GM12878 (cell line): Measurements from ENCODE around the gene PPP1R15A. TPM values are rescaled to one million over a fixed set of nuclear protein-coding genes. Genes with fewer than 3 reads are reported as not detected.

ENCODE experiments used
- ATAC-seq: fragments of 200-7000 bp; cut with Tn5 transposase; 3 replicates; pipeline ENCODE4 v1.9.1; 2020; ENCODE audit warnings: mild to moderate bottlenecking, moderate library complexity
- BruUV-seq: library from RNA; stranded (reverse); fragments of 400-500 nt; replicated peaks from 2 replicates; lab custom pipeline; 2021; lab: Mats Ljungman, UMichigan
- CTCF ChIA-PET: fragments of 300-600 bp; sonication (Branson Sonifier 250); formaldehyde crosslinking; extraction: SDS; loops from one replicate; lab custom pipeline; 2021; ENCODE audit warnings: inconsistent platforms; lab: Yijun Ruan, JAX
- POLR2A ChIA-PET: fragments of 350-600 bp; formaldehyde crosslinking; extraction: SDS; loops from one replicate; lab custom pipeline; 2021; ENCODE audit warnings: inconsistent platforms; lab: Charles Lee
- RAD21 ChIA-PET: fragments of 300-600 bp; sonication (Branson Sonifier 250); formaldehyde crosslinking; loops from one replicate; lab custom pipeline; 2023; ENCODE audit warnings: antibody characterized with exemption; ENCODE audit not compliant: unreplicated experiment; lab: Charles Lee
- SMC1A ChIA-PET: fragments of 300-600 bp; sonication (Branson Sonifier 250); formaldehyde crosslinking; loops from one replicate; lab custom pipeline; 2023; ENCODE audit not compliant: unreplicated experiment, uncharacterized antibody; lab: Charles Lee
- DNase-seq: peaks from one replicate; pipeline ENCODE4 v3.0.0-alpha.2; 2011; ENCODE audit warnings: low read depth, low spot score
- FAIRE-seq: peaks from 3 replicates; lab custom pipeline; 2011; peaks lifted over from hg19 to GRCh38; lab: Jason Lieb, UNC
- H2AFZ ChIP-seq: 2 replicates; pipeline ENCODE4 v1.6.0; 2011; ENCODE audit warnings: low read depth, low read length, control low read depth; ENCODE audit not compliant: control insufficient read depth
- H3K27ac ChIP-seq: 2 replicates; pipeline ENCODE4 v1.5.1; 2011; ENCODE audit warnings: control low read depth; ENCODE audit not compliant: control insufficient read depth, insufficient read depth
- H3K27me3 ChIP-seq, 2 experiments: replicated peaks in 1 of 2; 2 replicates each; pipeline versions ENCODE4 v1.6.0 to v1.6.1; 2011; ENCODE audit warnings: low read length in 1 of 2; ENCODE audit not compliant: control insufficient read depth in 2 of 2, insufficient read depth in 2 of 2
- H3K36me3 ChIP-seq, 2 experiments: 2 replicates each; pipeline ENCODE4 v1.5.1; 2011; ENCODE audit warnings: low read length in 1 of 2; ENCODE audit not compliant: control insufficient read depth in 2 of 2, insufficient read depth in 2 of 2
- H3K4me1 ChIP-seq: 2 replicates; pipeline ENCODE4 v1.6.1; 2011; ENCODE audit warnings: mild to moderate bottlenecking, low read length, moderate library complexity, mixed read lengths; ENCODE audit not compliant: control insufficient read depth, insufficient read depth
- H3K4me2 ChIP-seq: 2 replicates; pipeline ENCODE4 v1.6.0; 2011; ENCODE audit warnings: control low read depth; ENCODE audit not compliant: control insufficient read depth, insufficient read depth
- H3K4me3 ChIP-seq: fragments of 200-600 bp; sonication (generic); 2 replicates; pipeline ENCODE4 v1.5.1; 2016
- H3K79me2 ChIP-seq: 2 replicates; pipeline ENCODE4 v1.6.0; 2011; ENCODE audit warnings: low read length; ENCODE audit not compliant: control insufficient read depth, insufficient read depth
- H3K9ac ChIP-seq: 2 replicates; pipeline ENCODE4 v1.8.0; 2011; ENCODE audit warnings: low read length, control low read depth, mixed read lengths; ENCODE audit not compliant: control insufficient read depth, insufficient read depth
- H3K9me3 ChIP-seq: replicated peaks from 3 replicates; pipeline ENCODE4 v1.5.1; 2011; ENCODE audit warnings: mild to moderate bottlenecking, low read length; ENCODE audit not compliant: control insufficient read depth, insufficient read depth
- H4K20me1 ChIP-seq: 2 replicates; pipeline ENCODE4 v1.6.0; 2011; ENCODE audit not compliant: control insufficient read depth, insufficient read depth
- CEBPZ ChIP-seq: fragments of 150-350 bp; IDR thresholded peaks from 2 replicates; pipeline ENCODE4 v1.6.1; 2016; ENCODE audit warnings: low read depth, low read length
- HCFC1 ChIP-seq: fragments of 150-350 bp; IDR thresholded peaks from 2 replicates; pipeline ENCODE4 v1.6.1; 2014; ENCODE audit warnings: low read length
- NFXL1 ChIP-seq: fragments of 450-650 bp; IDR thresholded peaks from 2 replicates; pipeline ENCODE4 v1.6.1; 2017; ENCODE audit warnings: antibody characterized with exemption, mild to moderate bottlenecking, borderline replicate concordance
- PAX5 ChIP-seq: IDR thresholded peaks from 2 replicates; pipeline ENCODE4 v1.6.1; 2011; ENCODE audit warnings: low read depth, low read length, borderline replicate concordance
- RB1 ChIP-seq: fragments of 450-650 bp; formaldehyde crosslinking; IDR thresholded peaks from 2 replicates; pipeline ENCODE4 v1.6.1; 2017; ENCODE audit warnings: mild to moderate bottlenecking, borderline replicate concordance
- RBBP5 ChIP-seq: fragments of 200-600 bp; sonication (generic); conservative IDR thresholded peaks from 2 replicates; pipeline ENCODE4 v1.6.1; 2016
- SIX5 ChIP-seq: IDR thresholded peaks from 2 replicates; pipeline ENCODE4 v1.6.1; 2011; ENCODE audit warnings: mild to moderate bottlenecking, low read depth, low read length, moderate library complexity; ENCODE audit not compliant: severe bottlenecking
- SMARCA5 ChIP-seq: fragments of 450-650 bp; IDR thresholded peaks from 2 replicates; pipeline ENCODE4 v1.6.1; 2017; ENCODE audit warnings: mild to moderate bottlenecking
- WGBS: methylation state at CpG from one replicate; pipeline ENCODE4 v1.1.6; 2016; ENCODE audit warnings: low lambda C conversion rate; ENCODE audit not compliant: insufficient replicate concordance, insufficient coverage; ENCODE audit errors: missing lambda C conversion rate; 5-methylcytosine and 5-hydroxymethylcytosine counted together
- in situ Hi-C: fragments of 300-500 bp; cut with MboI; formaldehyde crosslinking; loops from 9 replicates; pipeline ENCODE4 v1.14.3; 2018; ENCODE audit warnings: mixed read lengths
- intact Hi-C: fragments of 100-400 bp; cut with micrococcal nuclease; formaldehyde crosslinking; loops from one replicate; pipeline ENCODE4 v1.14.2; 2022; ENCODE audit not compliant: unreplicated experiment
- polyA plus RNA-seq, 11 experiments: library from polyadenylated mRNA; depleted of rRNA in 4 of 11; unstranded in 6 of 11; stranded (reverse) in 5 of 11; fragments of >200 nt; fragmentation: Nextera tagmentation in 4 of 11; fragmentation: Illumina TruSeq in 1 of 11; extraction: Ambion mirVana in 4 of 11; extraction: Trizol in 1 of 11; gene quantifications; 1 replicate in 1 of 11; 2 replicates in 10 of 11; pipeline versions ENCODE4 v1.2.1 to v1.2.3, GENCODE V29; 2011 to 2016; ENCODE audit warnings: inconsistent platforms in 2 of 11, missing spikeins in 2 of 11, low read depth in 1 of 11
- total RNA-seq, 4 experiments: library from RNA; depleted of rRNA in 3 of 4; stranded (reverse); fragments of >200 nt in 3 of 4; fragmentation: Illumina TruSeq in 1 of 4; extraction: Trizol in 1 of 4; gene quantifications; 2 replicates each; pipeline versions ENCODE4 v1.2.1 to v1.2.3, GENCODE V29; 2013 to 2021
- TF ChIP-seq, protein P1 (sequence below): IDR thresholded peaks from 2 replicates; pipeline ENCODE4 v1.6.1; 2011; ENCODE audit warnings: low read depth, mild to moderate bottlenecking, low read length, moderate library complexity, borderline replicate concordance; ENCODE audit errors: extremely low read depth

Gene PPP1R15A
- total and polyA plus RNA-seq, 10 of the 15 experiments (the other 5 are each of a cell fraction or from before 2014, with no cell fraction given): 0.68 to 50.8 (median 27.7) TPM

DNA sequence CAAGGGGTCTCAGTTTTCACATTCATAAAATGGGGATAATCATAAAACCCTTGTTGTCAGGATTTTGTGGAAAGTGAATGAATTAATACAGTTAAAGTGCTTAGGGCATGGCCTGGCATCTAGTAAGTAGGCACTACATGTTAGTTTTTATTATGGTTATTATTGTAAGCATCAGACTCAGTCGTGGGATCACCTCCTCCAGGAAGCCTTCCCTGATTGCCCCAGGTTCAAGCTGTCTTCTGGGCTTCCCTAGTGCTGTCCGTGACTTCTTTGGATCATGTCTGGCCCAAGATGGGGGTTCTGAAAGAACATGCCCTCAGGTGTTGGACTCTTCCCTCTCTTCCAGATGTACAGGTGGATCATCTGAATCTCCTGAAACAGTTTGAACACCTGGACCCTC is 38.6 kb downstream of the PPP1R15A start:
- ATAC-seq: no peak
- no peak for DNase-seq
- ChIA-PET SMC1A (interaction anchor here (0.7 kb wide), 1 partner anchor 9 kb away, joined by 3 read pairs; no protein-coding TSS in a partner anchor), POLR2A (interaction anchor here (1.1 kb wide), 1 partner anchor 14 kb away, joined by 6 read pairs; no protein-coding TSS in a partner anchor), CTCF (interaction anchor here (1.0 kb wide), 1 partner anchor 10 kb away, joined by 4 read pairs; the partner anchor contains the start of gene NUCB1)
- Histone ChIP-seq H3K36me3 (peaks cover 10 to 25% of the 10 kb centered on the region in 2 experiments), H3K4me1 (peaks cover 6% of the 10 kb centered on the region), H3K27ac (no peak overlapping the region), H4K20me1 (no peaks in the 10 kb centered on the region), H3K79me2 (no peaks in the 10 kb centered on the region), H3K4me3 (no peak overlapping the region), H3K9me3 (no peaks in the 10 kb centered on the region; the same call in 1 of the 3 replicates), H3K4me2 (no peak overlapping the region), H2AFZ (no peak overlapping the region), H3K9ac (no peak overlapping the region)
- intact Hi-C loops: no loop called here
- no peak for FAIRE-seq
- TF ChIP-seq SMARCA5: 0 out of 2 replicates have a peak, but pooled peaks have one; percentile 29
- TF ChIP-seq RB1: no peak
- no peak for TF ChIP-seq NFXL1
- TF ChIP-seq SIX5: no peak
- TF ChIP-seq, all 136 proteins: peak for 1
- in situ Hi-C loops: no loop called here
- WGBS: 98% methylated on average over 2 of the region's 2 CpGs
- RAD21 ChIA-PET: interaction anchor here (0.7 kb wide), 1 partner anchor 58 kb away, joined by 3 read pairs; no protein-coding TSS in a partner anchor
- BruUV-seq: no TSS peak
- H3K27me3 ChIP-seq: no peaks in the 10 kb centered on the region

DNA sequence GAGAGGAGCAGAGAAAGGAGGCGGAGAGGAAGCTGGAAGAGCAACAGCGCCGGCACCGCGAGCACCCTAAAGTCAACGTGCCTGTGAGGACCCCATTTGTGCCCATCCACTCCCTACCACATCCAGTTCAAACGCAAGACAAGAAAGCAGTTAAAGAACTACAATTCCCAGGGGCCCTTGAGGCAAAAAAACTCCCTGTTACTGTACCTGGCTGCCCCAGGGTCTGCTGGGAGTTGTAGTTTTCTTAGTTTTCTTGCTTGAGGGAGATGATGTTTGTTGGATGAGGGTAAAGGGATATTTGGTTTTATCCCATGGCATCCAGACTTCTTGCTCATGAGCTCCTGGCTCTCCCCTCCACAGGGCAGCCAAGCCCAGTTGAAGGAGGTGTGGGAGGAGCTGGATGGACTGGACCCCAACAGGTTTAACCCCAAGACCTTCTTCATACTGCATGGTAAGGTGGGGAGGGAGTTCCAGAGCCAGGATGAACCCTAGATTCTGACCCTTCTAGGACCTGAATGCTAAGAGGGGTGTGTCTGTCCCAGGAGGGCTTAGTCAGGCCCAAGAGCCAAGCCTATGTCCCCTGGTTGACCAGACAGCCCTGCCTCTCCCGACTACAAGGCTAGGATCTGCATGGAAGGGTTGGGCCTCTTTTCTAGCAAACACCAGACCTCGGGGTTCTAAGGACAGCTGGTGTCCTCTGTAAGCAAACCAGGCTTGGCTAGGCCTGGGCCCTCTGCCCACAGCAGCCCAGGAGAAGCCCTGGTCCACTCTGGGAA is 41.1 kb downstream of the PPP1R15A start:
- 98% methylated on average over 9 of the region's 9 CpGs for WGBS
- intact Hi-C loops (no loop called here), in situ Hi-C loops (no loop called here)
- H3K9ac ChIP-seq: no peak overlapping the region
- ChIA-PET CTCF (no interaction called here), POLR2A (no interaction called here), RAD21 (no interaction called here), SMC1A (interaction anchor here (1.2 kb wide), 1 partner anchor 12 kb away, joined by 4 read pairs; no protein-coding TSS in a partner anchor)
- H2AFZ ChIP-seq: no peak overlapping the region
- H3K9me3 ChIP-seq: no peaks in the 10 kb centered on the region; the same call in 1 of the 3 replicates
- H3K4me3 ChIP-seq: no peak overlapping the region
- BruUV-seq: TSS peak; percentile 43
- FAIRE-seq (no peak), DNase-seq (no peak), ATAC-seq (peak; percentile 73)
- H3K27ac ChIP-seq: no peak overlapping the region
- H3K27me3 ChIP-seq: no peaks in the 10 kb centered on the region
- H3K4me2 ChIP-seq: no peak overlapping the region
- H4K20me1 ChIP-seq: no peaks in the 10 kb centered on the region
- peaks cover 13% of the 10 kb centered on the region for H3K4me1 ChIP-seq
- H3K79me2 ChIP-seq: no peaks in the 10 kb centered on the region
- H3K36me3 ChIP-seq: peaks cover 10 to 25% of the 10 kb centered on the region in 2 experiments
- TF ChIP-seq, protein P1, sequence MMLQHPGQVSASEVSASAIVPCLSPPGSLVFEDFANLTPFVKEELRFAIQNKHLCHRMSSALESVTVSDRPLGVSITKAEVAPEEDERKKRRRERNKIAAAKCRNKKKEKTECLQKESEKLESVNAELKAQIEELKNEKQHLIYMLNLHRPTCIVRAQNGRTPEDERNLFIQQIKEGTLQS: 0 out of 2 replicates have a peak, but pooled peaks have one; percentile 11
- TF ChIP-seq PAX5 (no peak), RBBP5 (no peak), HCFC1 (peak; percentile 90), CEBPZ (no peak)
